Measurements from ENCODE around the gene UBXN7. TPM values are rescaled to one million over a fixed set of nuclear protein-coding genes. Genes with fewer than 3 reads are reported as not detected.
"Not testable (repeated sequence)": the region's sequence is repeated elsewhere in the genome, so short reads cannot be mapped to it uniquely, and the experiment has no call there.

UBXN7 gene
- total and polyA plus RNA-seq, 3 experiments from 2014 or later = 32.6 to 52.1 (median 51.7) TPM

- no peaks in the 10 kb centered on the region for H3K9me3 Mint-ChIP-seq
- POLR2A ChIA-PET = no interaction called here
- no peaks in the 10 kb centered on the region for H3K27me3 Mint-ChIP-seq
- no peaks in the 10 kb centered on the region for H3K4me1 Mint-ChIP-seq
- H3K36me3 Mint-ChIP-seq = peaks cover 6 to 74% (median 25%) of the 10 kb centered on the region in 3 donors
- no peaks in the 10 kb centered on the region for H3K9me3 ChIP-seq (ENCODE audit: low read length)
- H3K4me1 ChIP-seq (ENCODE audit: insufficient read depth, low read length) = no peaks in the 10 kb centered on the region
- H3K4me3 ChIP-seq (ENCODE audit: low read length) = no peak overlapping the region
- H3K27ac Mint-ChIP-seq = no peak overlapping the region
- H3K36me3 ChIP-seq (ENCODE audit: insufficient read depth, low read length) = peaks cover 27% of the 10 kb centered on the region
- DNase-seq = no peak
- H3K4me3 Mint-ChIP-seq = no peak overlapping the region
- CTCF ChIA-PET = interaction anchor here (1.3 kb wide), 1 partner anchor 10 kb away, joined by 3 read pairs; no protein-coding TSS in a partner anchor
- H3K27me3 ChIP-seq (ENCODE audit: insufficient read depth, low read length, poor library complexity, severe bottlenecking) = no peaks in the 10 kb centered on the region
- H3K27ac ChIP-seq (ENCODE audit: low read depth, low read length) = no peak overlapping the region
Observed at GRCh38 chr3:196351541-196351940, 80.7 kb downstream of the UBXN7 start.

- Histone ChIP-seq H3K4me1 (ENCODE audit: insufficient read depth, low read length) (no peaks in the 10 kb centered on the region), H3K9me3 (ENCODE audit: low read length) (no peaks in the 10 kb centered on the region), H3K36me3 (ENCODE audit: insufficient read depth, low read length) (peaks cover 13% of the 10 kb centered on the region), H3K27ac (ENCODE audit: low read depth, low read length) (no peak overlapping the region), H3K4me3 (ENCODE audit: low read length) (no peak overlapping the region), H3K27me3 (ENCODE audit: insufficient read depth, low read length, poor library complexity, severe bottlenecking) (no peaks in the 10 kb centered on the region)
- ChIA-PET CTCF (interaction anchor here (1.0 kb wide), 1 partner anchor 9 kb away, joined by 3 read pairs; no protein-coding TSS in a partner anchor), POLR2A (no interaction called here)
- Mint-ChIP-seq H3K4me1 (no peaks in the 10 kb centered on the region), H3K36me3 (peaks cover 0 to 60% (median 15%) of the 10 kb centered on the region in 3 donors), H3K27ac (no peak overlapping the region), H3K9me3 (no peaks in the 10 kb centered on the region), H3K4me3 (no peak overlapping the region), H3K27me3 (peaks cover 0 to 2% of the 10 kb centered on the region in 2 donors)
- DNase-seq = no peak
Observed at GRCh38 chr3:196350067-196350466, 82.2 kb downstream of the UBXN7 start.

GRCh38 chr3:196348698-196349097, 83.5 kb downstream of the UBXN7 start:
- Mint-ChIP-seq H3K27ac (peak overlapping the region in 1 of 8 donors; percentile 31), H3K36me3 (peaks cover 0 to 47% (median 13%) of the 10 kb centered on the region in 3 donors), H3K4me1 (peaks cover 0 to 2% (median 0%) of the 10 kb centered on the region in 3 donors), H3K9me3 (no peaks in the 10 kb centered on the region), H3K27me3 (peaks cover 0 to 3% of the 10 kb centered on the region in 2 donors), H3K4me3 (no peak overlapping the region)
- ChIA-PET CTCF (no interaction called here), POLR2A (interaction anchor here (0.7 kb wide), 1 partner anchor 31 kb away, joined by 3 read pairs; the partner anchor contains the start of gene DYNLT2B)
- no peak overlapping the region for H3K27ac ChIP-seq (ENCODE audit: low read depth, low read length)
- no peak overlapping the region for H3K4me3 ChIP-seq (ENCODE audit: low read length)
- H3K9me3 ChIP-seq (ENCODE audit: low read length) = no peaks in the 10 kb centered on the region
- no peaks in the 10 kb centered on the region for H3K27me3 ChIP-seq (ENCODE audit: insufficient read depth, low read length, poor library complexity, severe bottlenecking)
- no peaks in the 10 kb centered on the region for H3K4me1 ChIP-seq (ENCODE audit: insufficient read depth, low read length)
- peaks cover 6% of the 10 kb centered on the region for H3K36me3 ChIP-seq (ENCODE audit: insufficient read depth, low read length)
- DNase-seq = no peak

GRCh38 chr3:196344663-196345062, 87.6 kb downstream of the UBXN7 start:
- no peak overlapping the region for H3K4me3 Mint-ChIP-seq
- no peak overlapping the region for H3K4me3 ChIP-seq (ENCODE audit: low read length)

GRCh38 chr3:196343917-196344316, 88.3 kb downstream of the UBXN7 start:
- POLR2A ChIA-PET; H3K4me3 ChIP-seq (ENCODE audit: low read length); H3K9me3 Mint-ChIP-seq; H3K9me3 ChIP-seq (ENCODE audit: low read length); H3K36me3 ChIP-seq (ENCODE audit: insufficient read depth, low read length); H3K27ac ChIP-seq (ENCODE audit: low read depth, low read length); H3K27me3 Mint-ChIP-seq; H3K4me1 ChIP-seq (ENCODE audit: insufficient read depth, low read length); CTCF ChIA-PET; H3K4me3 Mint-ChIP-seq; H3K27ac Mint-ChIP-seq; DNase-seq; H3K27me3 ChIP-seq (ENCODE audit: insufficient read depth, low read length, poor library complexity, severe bottlenecking); H3K4me1 Mint-ChIP-seq: not testable (repeated sequence)
- H3K36me3 Mint-ChIP-seq = peaks cover 0 to 16% (median 6%) of the 10 kb centered on the region in 3 donors

More at GRCh38 chr3:196344663-196345062, 87.6 kb downstream of the UBXN7 start:
- Histone ChIP-seq H3K4me1 (ENCODE audit: insufficient read depth, low read length) (no peaks in the 10 kb centered on the region), H3K36me3 (ENCODE audit: insufficient read depth, low read length) (peaks cover under 1% of the 10 kb centered on the region), H3K9me3 (ENCODE audit: low read length) (no peaks in the 10 kb centered on the region), H3K27ac (ENCODE audit: low read depth, low read length) (no peak overlapping the region), H3K27me3 (ENCODE audit: insufficient read depth, low read length, poor library complexity, severe bottlenecking) (no peaks in the 10 kb centered on the region)
- CTCF ChIA-PET = no interaction called here
- Mint-ChIP-seq H3K4me1 (peaks cover 0 to 2% (median 0%) of the 10 kb centered on the region in 3 donors), H3K36me3 (peaks cover 0 to 22% (median 9%) of the 10 kb centered on the region in 3 donors), H3K27me3 (peaks cover 0 to 3% of the 10 kb centered on the region in 2 donors), H3K9me3 (no peaks in the 10 kb centered on the region), H3K27ac (peak overlapping the region in 2 of 8 donors; percentile 24 to 52)
- DNase-seq = no peak
- POLR2A ChIA-PET = no interaction called here

GRCh38 chr3:196341137-196341536, 91.1 kb downstream of the UBXN7 start:
- ChIA-PET CTCF (interaction anchor here (1.2 to 1.4 kb wide), 2 partner anchors 10 to 88 kb away, joined by 3 read pairs; no protein-coding TSS in a partner anchor), POLR2A (no interaction called here)

GRCh38 chr3:196340466-196340865, 91.8 kb downstream of the UBXN7 start:
- H3K36me3 Mint-ChIP-seq = no peaks in the 10 kb centered on the region
- H3K27me3 Mint-ChIP-seq = peaks cover 0 to 4% of the 10 kb centered on the region in 2 donors
- H3K4me3 Mint-ChIP-seq = no peak overlapping the region
- H3K27ac Mint-ChIP-seq = no peak overlapping the region
- Histone ChIP-seq H3K36me3 (ENCODE audit: insufficient read depth, low read length) (no peaks in the 10 kb centered on the region), H3K4me1 (ENCODE audit: insufficient read depth, low read length) (no peaks in the 10 kb centered on the region), H3K4me3 (ENCODE audit: low read length) (no peak overlapping the region), H3K9me3 (ENCODE audit: low read length) (no peaks in the 10 kb centered on the region), H3K27ac (ENCODE audit: low read depth, low read length) (peak overlapping the region; percentile 39), H3K27me3 (ENCODE audit: insufficient read depth, low read length, poor library complexity, severe bottlenecking) (no peaks in the 10 kb centered on the region)
- POLR2A ChIA-PET = interaction anchor here (0.7 kb wide), 1 partner anchor 14 kb away, joined by 7 read pairs; no protein-coding TSS in a partner anchor
- no peaks in the 10 kb centered on the region for H3K9me3 Mint-ChIP-seq
- CTCF ChIA-PET = interaction anchor here (1.2 kb wide), 1 partner anchor 87 kb away, joined by 3 read pairs; no protein-coding TSS in a partner anchor
- DNase-seq = no peak
- H3K4me1 Mint-ChIP-seq = peaks cover 0 to 2% (median 0%) of the 10 kb centered on the region in 3 donors

More at GRCh38 chr3:196341137-196341536, 91.1 kb downstream of the UBXN7 start:
- Histone ChIP-seq H3K4me1 (ENCODE audit: insufficient read depth, low read length) (no peaks in the 10 kb centered on the region), H3K36me3 (ENCODE audit: insufficient read depth, low read length) (no peaks in the 10 kb centered on the region), H3K9me3 (ENCODE audit: low read length) (no peaks in the 10 kb centered on the region), H3K27ac (ENCODE audit: low read depth, low read length) (no peak overlapping the region), H3K27me3 (ENCODE audit: insufficient read depth, low read length, poor library complexity, severe bottlenecking) (no peaks in the 10 kb centered on the region), H3K4me3 (ENCODE audit: low read length) (no peak overlapping the region)
- Mint-ChIP-seq H3K36me3 (peaks cover 0 to 3% (median 1%) of the 10 kb centered on the region in 3 donors), H3K4me1 (peaks cover 0 to 2% (median 0%) of the 10 kb centered on the region in 3 donors), H3K27ac (no peak overlapping the region), H3K27me3 (peaks cover 0 to 4% of the 10 kb centered on the region in 2 donors), H3K4me3 (no peak overlapping the region), H3K9me3 (no peaks in the 10 kb centered on the region)
- no peak for DNase-seq

- H3K9me3 ChIP-seq (ENCODE audit: low read length) = no peaks in the 10 kb centered on the region
- no peak overlapping the region for H3K4me3 Mint-ChIP-seq
- H3K36me3 ChIP-seq (ENCODE audit: insufficient read depth, low read length) = no peaks in the 10 kb centered on the region
- H3K4me1 ChIP-seq (ENCODE audit: insufficient read depth, low read length) = no peaks in the 10 kb centered on the region
- no peak overlapping the region for H3K4me3 ChIP-seq (ENCODE audit: low read length)
- H3K27ac Mint-ChIP-seq = peak overlapping the region in 1 of 8 donors; percentile 36
- H3K27ac ChIP-seq (ENCODE audit: low read depth, low read length) = peak overlapping the region; percentile 38
- peaks cover 0 to 3% of the 10 kb centered on the region in 2 donors for H3K27me3 Mint-ChIP-seq
- peaks cover 0 to 2% (median 0%) of the 10 kb centered on the region in 3 donors for H3K4me1 Mint-ChIP-seq
- no peaks in the 10 kb centered on the region for H3K36me3 Mint-ChIP-seq
- no peaks in the 10 kb centered on the region for H3K27me3 ChIP-seq (ENCODE audit: insufficient read depth, low read length, poor library complexity, severe bottlenecking)
- POLR2A ChIA-PET = interaction anchor here (0.7 kb wide), 1 partner anchor 13 kb away, joined by 7 read pairs; no protein-coding TSS in a partner anchor
- no peak for DNase-seq
- CTCF ChIA-PET = no interaction called here
- H3K9me3 Mint-ChIP-seq = no peaks in the 10 kb centered on the region
Observed at GRCh38 chr3:196339493-196340254, 92.6 kb downstream of the UBXN7 start.
